Measurements from ENCODE around the gene SNRNP40.
"Not testable (repeated sequence)": the region's sequence is repeated elsewhere in the genome, so short reads cannot be mapped to it uniquely, and the experiment has no call there.

SNRNP40 gene

DNA sequence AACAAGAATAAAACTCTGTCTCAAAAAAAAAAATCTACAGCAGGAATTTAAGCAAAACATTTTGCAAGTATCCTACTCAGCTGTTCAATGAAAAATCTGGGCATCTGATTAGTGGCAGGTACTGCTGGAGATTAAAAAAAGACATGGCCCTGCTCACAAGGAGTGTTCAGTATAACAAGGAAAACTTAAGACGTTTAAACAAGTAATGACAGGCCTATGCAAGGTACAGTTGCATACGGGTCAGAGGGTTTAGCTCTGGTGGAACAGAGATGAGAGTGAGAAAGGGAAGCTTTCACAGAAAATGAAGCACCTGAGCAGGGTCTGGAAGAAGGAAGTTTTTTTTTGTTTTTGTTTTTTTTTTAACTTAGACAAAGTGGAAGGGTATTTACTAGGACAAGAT lies 23.0 kb downstream of the SNRNP40 start:
- DNase-seq: no peak

DNA sequence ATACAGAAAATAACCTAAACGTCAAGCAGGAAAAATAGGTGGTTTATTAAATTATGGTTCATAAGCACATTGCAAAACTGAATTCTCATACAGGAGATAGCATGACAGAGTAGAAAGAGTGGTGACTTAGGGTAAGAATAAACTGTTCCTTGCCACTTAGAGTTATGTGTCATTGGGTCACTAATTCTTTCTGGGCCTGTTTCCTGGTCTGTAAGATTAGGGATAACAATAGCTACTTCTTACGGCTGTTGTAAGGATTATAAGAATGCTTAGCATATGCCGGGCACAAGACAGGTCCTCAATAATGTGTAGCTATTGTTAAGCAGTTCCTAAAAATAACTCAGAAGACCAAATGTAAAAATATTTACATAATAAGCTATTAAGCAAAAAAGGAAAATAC lies 24.2 kb downstream of the SNRNP40 start:
- DNase-seq: no peak

DNA sequence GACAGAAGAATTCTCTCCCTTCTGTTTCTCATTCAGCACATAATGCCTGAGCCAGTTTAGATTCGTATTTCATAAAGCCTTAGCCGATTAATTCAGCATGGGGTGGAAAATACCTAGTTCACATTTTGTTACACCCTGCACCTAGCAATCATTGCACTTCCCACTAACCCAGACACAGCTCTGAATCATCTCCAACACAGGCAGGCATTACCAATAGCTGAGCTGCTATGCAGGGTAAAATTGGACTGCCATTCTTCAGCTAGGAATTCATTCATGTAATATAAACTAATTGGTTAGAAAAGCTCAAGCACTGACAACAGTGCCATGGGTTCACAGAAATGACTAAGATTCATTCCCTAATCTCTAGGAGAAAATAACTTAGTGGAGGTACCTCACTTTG lies 30.0 kb downstream of the SNRNP40 start:
- DNase-seq: no peak

DNA sequence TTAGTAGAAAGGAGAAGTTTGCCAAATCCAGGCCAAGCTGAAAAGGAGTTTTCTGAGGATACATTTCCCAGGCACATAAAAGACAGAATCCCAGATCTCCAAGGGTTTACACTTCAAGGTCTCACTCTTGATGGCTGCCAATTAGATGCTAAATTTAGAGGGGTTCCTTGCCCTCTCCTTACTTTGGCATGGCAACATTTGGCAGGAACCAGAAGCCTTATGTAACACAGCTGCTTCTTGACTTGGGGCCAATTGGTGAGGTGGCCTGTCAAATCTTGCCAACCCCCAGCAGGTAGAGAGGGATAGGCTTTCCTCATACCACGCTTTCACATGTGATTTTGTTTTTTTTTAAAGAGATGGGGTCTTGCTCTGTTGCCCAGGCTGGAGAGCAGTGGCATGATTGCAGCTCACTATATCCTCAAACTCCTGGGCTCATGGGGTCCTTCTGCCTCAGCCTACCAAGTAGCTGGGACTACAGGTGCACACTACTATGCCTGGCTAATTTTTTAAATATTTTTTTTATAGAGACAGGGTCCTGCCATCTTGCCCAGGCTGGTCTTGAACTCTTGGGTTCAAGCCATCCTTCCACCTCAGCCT lies 31.7 kb downstream of the SNRNP40 start:
- DNase-seq: no peak

DNA sequence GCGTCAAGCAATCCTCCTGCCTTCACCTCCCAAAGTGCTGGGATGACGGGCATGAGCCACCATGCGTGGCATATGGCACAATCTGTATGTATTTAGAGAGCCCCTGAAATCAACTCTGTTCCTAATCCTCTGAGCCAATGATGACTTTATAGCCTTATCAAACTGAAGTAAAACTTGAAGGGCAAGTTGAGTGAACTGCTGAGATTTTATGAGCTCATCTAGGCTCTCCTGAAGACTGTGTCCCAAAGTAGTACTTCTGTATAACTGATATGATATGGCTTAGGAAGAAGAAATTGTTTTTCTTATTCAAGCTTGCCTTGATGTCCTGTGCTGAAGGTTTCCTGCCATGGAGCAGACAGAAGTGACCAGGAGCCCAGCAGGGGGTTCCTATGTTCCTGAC lies 33.2 kb downstream of the SNRNP40 start:
- DNase-seq: no peak

DNA sequence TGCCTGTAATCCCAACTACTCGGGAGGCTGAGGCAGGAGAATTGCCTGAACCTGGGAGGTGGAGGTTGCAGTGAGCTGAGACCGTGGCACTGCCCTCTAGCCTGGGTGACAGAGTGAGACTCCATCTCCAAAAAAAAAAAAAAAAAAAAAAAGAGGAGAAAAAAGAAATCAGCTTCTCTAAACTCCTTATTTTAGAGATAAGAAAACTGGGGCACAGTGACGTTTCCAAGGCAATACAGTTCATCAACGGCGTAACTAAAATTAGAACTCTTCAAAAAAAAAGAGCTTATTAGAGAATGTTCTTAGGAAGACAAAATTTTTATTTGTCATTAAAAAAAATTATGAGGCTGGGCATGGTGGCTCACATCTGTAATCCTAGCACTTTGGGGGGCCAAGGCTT lies 34.2 kb downstream of the SNRNP40 start:
- DNase-seq: not testable (repeated sequence)

DNA sequence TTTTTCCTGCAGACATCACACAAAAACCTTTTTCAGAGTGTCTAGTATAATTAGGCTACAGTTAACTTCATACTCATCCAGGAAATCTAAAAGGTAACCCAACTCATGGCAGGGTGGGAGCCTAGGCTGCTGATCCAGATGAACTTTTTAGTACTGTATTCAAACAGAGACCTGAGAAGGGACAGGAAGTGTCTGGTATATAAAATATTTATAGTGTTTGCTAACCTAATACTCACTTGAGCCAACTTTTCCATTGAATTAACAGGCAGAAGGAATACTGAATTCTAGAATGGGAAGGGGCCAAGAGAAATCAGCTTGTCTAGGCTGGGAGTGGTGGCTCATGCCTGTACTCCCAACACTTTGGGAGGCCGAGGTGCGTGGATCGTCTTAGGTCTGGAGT lies 34.7 kb downstream of the SNRNP40 start:
- no peak for DNase-seq

DNA sequence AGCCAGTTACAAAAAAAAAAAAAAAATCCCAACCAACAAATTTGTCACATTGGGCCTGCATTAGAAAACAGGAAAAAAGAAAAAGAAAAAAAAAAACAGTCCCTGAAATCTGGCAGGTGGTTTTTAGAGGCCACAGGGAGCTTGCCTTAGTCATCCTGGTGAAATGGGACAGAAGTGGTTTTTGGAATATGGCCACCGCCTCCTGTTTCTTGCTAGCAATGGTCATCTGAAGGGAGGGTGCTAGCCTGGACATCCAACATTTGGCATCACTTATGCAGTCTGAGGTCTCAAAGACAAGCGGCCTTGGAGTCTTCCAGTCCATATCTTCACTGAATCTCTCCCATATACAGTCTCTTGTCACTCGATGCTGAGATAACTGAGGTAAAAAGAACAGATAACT lies 36.8 kb downstream of the SNRNP40 start:
- no peak for DNase-seq

DNA sequence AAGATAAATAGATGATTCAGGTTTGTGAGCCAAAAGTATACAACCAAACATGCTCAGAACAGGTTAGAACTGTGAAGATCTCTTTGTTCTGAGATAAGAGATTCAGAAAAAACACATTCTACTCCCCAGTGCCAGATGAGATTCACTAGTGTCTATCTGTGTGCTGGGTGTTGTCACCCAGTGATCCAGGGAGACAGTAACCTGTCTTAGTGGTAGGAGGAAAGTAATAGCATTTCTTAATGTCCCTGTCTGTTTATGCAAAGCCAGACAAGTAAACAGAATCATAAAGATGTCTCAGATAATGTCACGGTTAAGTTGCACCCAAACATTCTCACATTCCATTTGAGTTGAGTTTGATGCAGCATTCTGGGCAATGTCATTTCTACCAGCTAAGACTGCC lies 38.0 kb downstream of the SNRNP40 start:
- no peak for DNase-seq

DNA sequence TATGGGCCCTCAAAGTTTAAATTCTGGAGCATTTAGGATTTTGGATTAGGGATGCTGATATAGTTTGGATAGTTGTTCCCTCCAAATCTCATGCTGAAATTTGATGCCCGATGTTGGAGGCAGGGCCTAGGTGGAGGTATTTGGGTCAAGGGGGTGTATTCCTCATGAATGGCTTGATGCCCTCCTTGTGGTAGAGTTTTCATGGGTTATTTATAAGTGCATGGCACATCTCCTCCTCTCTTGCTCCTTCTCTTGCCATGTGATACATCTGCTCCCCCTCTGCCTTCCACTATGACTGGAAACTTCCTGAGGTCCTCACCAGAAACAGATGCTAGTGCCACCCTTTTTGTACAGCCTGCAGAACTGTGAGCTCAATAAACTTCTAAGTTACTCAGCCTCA lies 39.4 kb downstream of the SNRNP40 start:
- DNase-seq: no peak

DNA sequence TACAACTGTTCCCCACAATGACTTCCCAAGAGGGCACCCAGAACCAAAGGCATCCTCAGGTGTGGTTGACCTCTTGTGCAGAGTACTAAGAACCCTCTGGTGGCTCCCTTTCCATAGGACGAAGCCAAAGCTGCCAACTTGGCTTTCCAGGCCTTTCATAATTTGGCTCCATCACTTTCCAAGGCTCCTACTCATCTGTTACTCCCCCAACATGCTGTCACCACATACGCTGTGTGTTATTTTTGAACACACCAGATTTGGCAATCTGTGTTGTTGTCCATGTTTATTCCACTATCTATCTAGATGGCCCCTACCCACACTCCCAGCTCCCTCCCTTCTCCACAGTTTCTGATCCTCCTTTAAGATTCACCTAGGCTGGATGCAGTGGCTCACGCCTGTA lies 46.7 kb downstream of the SNRNP40 start:
- DNase-seq: no peak

DNA sequence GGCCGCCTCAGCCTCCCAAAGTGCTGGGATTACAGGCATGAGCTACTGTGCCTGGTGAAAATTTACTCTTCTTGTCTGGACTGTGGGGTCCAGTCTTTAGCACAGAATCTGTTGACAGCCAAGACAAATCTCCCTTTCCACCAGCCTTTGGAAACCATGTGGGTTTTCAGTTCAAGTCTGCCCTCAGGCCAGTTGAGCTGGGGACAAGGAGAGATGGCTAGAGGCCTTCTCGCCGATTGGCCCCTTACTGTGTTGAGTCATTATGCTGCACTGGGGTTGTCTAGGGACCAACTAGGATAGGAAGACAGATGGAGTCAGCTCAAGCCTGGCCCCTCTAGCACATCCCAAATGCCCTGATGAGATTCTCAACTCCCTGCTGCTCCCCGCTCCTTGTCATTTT lies 48.3 kb downstream of the SNRNP40 start:
- no peak for DNase-seq

DNA sequence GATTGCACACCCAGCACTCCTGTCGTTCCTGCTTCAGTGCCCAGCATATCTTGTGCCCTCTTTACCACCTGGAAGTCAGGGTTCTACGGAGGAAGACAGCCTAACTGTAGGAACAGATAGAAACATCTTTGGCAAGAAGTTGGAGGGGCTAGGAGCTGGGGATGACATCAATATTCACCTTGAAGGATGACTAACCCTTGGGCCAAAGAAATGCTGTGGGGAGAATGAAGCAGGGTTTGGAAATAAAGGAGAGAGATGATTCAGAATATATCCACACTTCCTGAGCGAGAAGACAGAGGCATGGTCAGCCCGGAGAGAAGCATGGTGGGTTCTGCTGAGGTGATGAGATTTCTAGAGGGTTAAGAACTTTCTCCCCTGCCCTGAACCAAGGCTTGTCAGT lies 52.3 kb downstream of the SNRNP40 start:
- DNase-seq: no peak

DNA sequence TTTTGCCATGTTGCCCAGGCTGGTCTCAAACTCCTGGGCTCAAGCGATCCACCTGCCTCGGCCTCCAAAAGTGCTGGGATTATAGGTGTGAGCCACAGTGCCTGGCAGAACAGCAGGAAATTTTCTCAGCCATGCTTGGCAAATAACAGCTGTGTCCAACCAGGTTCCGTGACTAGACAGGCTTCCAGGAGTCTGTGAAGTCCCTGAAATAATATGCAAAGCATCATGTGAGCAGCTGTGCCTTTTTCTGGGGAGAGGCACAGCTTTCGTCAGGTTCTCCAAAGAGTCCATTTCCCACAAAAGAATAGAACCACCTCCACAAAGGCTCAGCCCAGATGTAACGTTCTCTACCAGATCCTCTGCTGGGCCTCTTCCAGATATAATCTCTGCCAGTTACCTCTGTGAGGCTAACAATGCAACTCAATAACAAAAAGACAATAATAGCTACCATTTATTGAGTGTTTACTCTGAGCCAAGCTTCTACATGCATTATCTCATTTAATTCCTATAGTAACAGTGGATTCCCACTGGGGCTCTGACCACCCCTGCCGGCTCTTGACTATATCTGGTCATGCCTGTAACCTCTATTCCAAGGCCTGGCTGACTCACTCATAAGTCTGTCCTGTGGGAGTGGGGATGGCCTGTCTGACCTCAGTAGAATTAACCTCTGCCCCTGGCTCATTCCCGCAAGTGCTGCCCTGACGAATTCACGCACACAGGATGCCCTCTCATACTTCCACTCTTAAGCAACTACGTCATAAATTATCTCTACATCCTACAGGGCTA lies 52.9 kb downstream of the SNRNP40 start:
- no peak for DNase-seq

DNA sequence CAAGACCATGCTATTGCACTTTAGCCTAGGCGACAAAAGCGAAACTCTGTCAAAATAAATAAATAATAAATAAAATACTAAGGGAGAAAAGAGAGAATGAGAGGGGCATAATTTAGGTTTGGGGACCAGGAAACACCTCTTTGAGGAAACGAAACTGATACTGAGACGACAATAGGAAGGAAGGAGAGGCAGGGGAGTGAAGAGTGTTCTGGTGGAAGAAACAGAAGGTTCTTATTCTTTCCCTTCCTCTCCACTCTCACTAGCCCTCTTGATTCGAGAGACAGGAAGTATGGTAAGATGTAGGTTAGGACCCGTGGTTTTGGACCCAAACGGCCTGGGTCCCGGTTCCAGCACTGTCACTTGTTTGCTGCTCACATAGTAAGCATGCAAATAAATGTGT lies 55.3 kb downstream of the SNRNP40 start:
- no peak for DNase-seq

DNA sequence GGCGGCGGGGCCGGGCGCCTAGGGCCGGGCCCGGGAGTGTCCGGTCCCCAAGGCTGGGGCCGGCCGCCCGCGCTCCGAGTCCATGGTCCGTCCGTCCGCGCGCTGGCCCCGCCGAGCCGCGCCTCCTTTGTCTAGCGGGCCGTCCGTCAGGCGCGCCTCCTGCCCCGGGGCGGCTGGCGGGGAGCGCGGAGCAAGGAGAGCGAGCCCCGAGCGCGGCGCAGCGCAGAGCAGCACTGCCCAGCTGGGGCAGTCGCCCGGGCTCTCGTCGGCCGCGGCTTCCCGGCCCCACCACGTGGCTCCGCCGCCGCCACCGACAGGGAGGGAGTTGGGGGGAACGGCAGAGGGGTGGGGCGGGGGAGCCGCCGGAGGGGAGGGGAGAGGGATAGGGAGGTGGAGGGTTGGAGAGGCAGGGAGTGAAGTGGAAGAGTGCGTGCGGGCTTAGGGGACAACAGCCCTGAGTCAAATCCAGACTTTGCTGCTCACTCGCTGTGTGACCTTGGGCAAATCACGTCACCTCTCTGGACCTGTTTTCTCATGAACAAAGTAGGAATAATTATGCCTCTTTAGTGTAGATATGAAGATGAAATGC lies 56.8 kb downstream of the SNRNP40 start, which contains the start of gene NKAIN1:
TSS of gene NKAIN1 (minus strand) at position 235 of the 589 bp plus-strand sequence. CDS start 340 bp downstream, outside the sequence.
- no peak for DNase-seq

DNA sequence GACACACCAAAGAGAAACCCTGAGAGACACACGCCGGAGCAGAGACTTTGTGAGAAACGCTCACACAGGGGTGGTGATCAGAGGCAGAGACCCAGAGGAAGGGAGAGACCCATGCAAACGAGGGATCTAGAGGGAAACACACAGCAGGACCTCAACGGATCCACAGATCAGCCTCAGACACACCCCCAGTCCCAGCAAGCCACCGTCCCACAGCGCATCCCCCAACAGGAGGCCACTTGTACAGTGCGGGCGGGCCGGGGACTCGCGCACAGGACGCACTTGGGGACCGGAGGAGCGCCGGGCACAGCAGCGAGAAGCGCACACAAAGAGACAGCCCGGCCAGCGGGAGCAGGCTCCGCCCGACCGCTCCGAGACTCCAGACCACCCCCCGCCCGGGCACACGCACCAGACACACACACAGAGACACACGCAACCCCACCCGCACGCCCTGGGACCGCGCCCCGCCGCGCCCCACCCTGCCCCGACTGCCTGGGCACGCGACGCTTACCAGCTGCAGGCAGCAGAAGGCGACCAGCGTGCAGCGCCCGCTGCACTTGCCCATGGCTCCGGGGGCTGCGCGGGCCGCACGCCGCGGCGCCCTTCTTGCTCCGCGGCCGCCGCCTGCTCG lies 57.5 kb downstream of the SNRNP40 start:
- DNase-seq: no peak

DNA sequence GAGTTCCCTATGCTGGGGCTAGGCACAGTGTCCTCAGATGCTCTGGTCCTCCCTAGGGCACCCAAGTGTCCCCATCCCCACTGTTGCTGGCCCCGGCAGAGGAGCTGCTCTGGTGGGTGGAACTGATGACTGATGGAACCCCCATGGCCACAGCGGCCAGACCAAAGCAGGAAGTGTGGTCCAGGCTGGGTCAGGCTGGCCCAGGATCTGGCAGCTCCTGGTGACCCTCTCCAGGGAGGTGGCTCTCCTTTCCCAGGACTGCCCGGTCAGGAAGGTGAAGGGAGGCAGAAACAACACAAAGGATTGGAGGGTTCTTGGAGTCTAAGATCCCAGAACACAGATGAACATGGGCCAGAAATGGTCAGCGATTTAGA lies 58.0 kb downstream of the SNRNP40 start:
- DNase-seq: no peak

DNA sequence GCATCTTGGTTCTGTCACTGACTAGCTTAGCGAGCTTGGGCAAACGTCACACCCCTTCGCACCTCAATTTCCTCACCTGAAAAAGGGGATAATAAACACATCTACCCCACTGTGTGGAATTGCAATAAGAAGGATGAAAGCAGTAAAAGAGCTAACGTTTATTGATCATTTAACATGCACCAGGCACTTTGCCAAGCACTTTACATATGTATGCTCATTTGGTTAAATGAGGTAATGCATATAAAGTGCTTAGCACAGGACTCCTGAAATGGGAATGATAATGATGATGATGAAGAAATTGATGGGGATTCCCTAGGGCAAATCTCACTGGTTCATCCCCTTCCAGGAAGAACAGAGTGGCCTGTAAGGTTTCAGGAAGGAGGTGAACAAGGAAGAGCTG lies 61.7 kb downstream of the SNRNP40 start:
- DNase-seq: no peak

DNA sequence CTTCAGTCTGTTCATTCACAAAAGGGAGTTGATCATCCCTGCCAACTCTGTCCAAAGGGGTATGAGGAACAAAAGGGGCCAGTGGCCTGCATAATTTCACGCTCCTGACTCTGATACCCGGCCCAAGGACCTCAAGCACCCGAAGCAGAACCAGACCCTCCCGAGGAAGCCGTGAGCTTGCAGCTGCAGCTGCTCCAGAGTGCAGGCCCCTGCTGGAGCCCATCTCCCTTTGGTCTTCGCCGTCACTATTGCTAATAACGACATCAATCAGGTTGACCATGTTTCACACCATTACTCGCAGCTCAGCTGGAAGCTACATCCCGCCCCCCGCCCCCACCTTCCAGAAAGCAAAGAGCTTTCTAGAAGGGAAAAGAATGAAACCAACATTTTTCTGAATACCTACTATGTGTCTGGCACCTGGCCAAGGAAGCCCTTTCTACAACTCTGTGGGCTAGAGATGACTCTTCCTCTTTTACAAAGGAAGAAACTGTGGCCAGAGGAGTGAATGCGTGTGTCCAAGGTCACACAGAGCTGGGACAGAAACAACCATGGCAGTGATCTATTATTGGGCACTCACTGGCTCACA lies 62.4 kb downstream of the SNRNP40 start:
- no peak for DNase-seq

DNA sequence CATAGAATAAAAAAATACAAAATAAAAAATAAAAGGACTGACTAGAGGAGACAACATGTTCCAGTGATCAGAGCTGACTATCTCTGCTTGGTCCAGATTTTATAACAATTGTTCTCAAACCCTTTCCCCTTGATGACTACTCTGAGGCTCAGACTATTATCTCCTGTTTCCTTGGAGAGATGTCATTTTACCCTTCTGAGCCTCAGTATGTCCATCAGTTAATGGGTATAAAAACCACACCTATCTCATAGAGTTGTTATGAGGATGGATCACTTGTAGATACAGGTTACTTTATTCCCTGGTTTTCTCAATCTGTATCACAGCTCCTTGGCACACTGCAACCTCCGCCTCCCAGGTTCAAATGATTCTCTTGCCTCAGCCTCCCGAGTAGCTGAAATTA lies 63.9 kb downstream of the SNRNP40 start:
- DNase-seq: no peak

DNA sequence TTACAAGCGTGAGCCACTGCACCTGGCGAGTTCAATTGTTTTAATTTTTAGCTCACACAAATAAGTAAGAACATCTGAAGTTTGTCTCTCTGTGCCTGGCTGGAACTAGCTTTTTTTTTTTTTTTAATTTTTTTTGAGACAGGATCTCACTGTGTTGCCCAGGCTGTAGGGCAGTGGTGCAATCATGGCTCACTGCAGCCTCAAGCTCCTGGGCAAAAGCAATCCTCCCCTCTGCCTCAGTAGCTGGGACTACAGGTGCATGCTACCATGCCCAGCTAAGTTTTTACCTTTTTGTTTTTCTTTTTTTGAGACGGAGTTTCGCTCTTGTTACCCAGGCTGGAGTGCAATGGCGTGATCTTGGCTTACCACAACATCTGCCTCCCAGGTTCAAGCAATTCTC lies 64.8 kb downstream of the SNRNP40 start:
- DNase-seq: no peak

DNA sequence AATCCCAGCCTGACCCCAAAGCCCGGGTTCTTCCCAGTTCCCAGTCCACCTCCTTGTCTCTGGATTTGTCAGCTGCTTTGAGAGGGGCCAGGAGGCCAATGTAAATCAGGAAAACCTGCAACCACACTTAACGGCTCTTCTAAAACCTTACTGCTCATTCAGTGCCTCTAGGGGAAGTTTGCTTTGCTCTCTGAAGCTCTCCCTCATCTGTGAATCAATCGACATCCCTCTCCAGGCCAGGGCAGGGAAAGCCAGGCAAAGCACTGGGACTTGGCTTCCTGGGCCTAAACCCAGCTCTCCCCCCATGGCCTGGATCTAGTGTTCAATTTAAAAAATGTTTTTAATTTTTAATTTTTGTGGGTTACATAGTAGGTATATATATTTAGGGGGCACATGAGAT lies 66.2 kb downstream of the SNRNP40 start:
- DNase-seq: no peak

DNA sequence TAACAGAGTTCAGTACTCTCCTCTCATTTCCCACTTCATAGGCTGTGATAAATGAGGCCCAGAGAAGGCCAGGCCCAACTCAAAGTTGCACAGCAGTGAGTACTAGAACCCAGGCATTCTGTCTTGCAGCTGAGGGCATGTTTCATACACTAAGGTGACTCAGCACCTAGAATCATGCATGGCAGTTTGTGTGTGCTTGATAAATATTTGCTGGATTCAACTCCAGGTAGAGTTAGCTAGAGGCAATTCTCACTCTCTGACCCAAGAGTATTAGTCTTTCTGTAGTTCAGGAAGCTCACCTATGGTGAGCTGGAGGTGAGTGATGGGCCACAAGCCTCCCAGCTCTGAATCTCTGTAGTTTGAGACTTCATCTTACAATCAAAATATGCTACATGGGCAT lies 67.6 kb downstream of the SNRNP40 start:
- no peak for DNase-seq
